ENCODE measurements around the gene VCX3B.
"Not testable (repeated sequence)": the region's sequence is repeated elsewhere in the genome, so short reads cannot be mapped to it uniquely, and the experiment has no call there.

The VCX3B gene

DNA sequence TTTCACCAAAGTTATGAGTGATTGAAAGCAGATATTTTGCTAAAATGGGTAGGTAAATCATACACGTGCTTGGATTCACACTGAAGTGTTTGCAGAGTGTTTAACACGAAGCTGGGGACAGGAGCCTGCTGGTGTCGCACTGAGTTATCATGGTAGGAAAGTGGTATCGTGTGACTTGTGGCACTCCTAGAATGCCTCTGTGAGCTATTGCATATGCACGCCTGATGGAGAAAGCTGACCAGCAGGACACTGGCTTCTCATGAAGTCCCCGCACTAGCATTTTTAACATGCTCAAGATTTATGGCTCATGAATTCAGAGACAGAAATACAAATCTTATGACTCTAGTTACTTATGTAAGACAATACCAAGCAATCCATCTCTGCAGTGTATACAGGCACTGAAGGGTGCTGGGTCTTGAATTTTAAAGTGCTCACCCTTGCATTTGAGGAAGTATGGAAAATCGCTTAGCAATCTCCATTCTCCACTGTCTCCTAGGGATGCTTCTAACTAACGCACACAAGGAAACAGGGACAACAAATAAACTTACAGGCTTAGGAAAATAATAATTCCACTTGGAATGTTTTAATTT lies 19.8 kb downstream of the VCX3B start:
- H3K18ac ChIP-seq (ENCODE audit: low read length), result no peak overlapping the region
- H2BK5ac ChIP-seq (ENCODE audit: low read length), result no peak overlapping the region

DNA sequence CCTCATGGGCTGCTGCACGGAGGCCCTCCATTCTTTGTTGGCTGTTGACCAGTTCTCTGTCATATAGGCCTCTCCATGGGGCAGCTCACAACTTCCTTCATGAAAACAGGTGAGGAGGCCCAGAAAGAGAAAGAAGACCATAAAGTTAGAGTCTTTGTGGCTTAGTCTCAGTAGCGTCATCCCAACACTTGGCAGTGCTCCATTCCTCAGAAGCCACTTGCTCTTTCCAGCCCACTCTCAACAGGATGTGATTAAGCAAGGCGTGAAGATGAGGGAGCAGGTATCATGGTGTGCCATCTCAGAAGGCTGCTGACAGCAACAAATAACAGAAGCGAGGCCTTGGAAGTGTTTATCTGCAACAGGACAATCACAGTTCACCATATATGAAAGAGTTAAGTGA lies 30.4 kb downstream of the VCX3B start:
- H3K18ac ChIP-seq (ENCODE audit: low read length); H2BK15ac ChIP-seq (ENCODE audit: low read length); H3K9ac ChIP-seq (ENCODE audit: low read depth, low read length, poor library complexity); H3K27ac ChIP-seq (replicated peaks; ENCODE audit: low read length); H3K23ac ChIP-seq (ENCODE audit: low read depth, low read length, poor library complexity); H2AFZ ChIP-seq (ENCODE audit: low read length); H4K8ac ChIP-seq (ENCODE audit: low read depth, low read length); H3K4me2 ChIP-seq (ENCODE audit: insufficient read depth, low read length, poor library complexity, severe bottlenecking); H2BK120ac ChIP-seq (ENCODE audit: low read depth, low read length); H3K14ac ChIP-seq (ENCODE audit: low read length); H3K9me3 ChIP-seq (replicated peaks in 1 of 2; ENCODE audit: control insufficient read depth in 2 of 2, insufficient read depth in 1 of 2, low read depth in 1 of 2, low read length in 2 of 2); H3K79me1 ChIP-seq (ENCODE audit: low read depth, low read length); H2BK12ac ChIP-seq (ENCODE audit: low read length); DNase-seq (ENCODE audit: low spot score); H2AK5ac ChIP-seq (ENCODE audit: low read depth, low read length); H3K36me3 ChIP-seq (replicated peaks in 1 of 2; ENCODE audit: control insufficient read depth in 2 of 2, insufficient read depth in 2 of 2, low read length in 2 of 2); H3K4me3 ChIP-seq (ENCODE audit: low read length in 2 of 2); H3K27me3 ChIP-seq (ENCODE audit: control insufficient read depth in 3 of 3, insufficient read depth in 3 of 3, low read depth in 1 of 3, low read length in 3 of 3); H2BK5ac ChIP-seq (ENCODE audit: low read length); H3K4ac ChIP-seq (ENCODE audit: low read length); H4K91ac ChIP-seq (ENCODE audit: low read depth, low read length, poor library complexity); H3K4me1 ChIP-seq (ENCODE audit: control insufficient read depth in 2 of 2, insufficient read depth in 1 of 2, low read depth in 1 of 2, low read length in 2 of 2): not testable (repeated sequence)
- no CpG with 5 or more reads among the region's 4 CpGs for WGBS, 2 donors (ENCODE audit: extremely low coverage in 2 of 2, insufficient read length in 2 of 2, insufficient replicate concordance in 1 of 2)

More for the DNA sequence above, 19.8 kb downstream of the VCX3B start:
- Histone ChIP-seq H3K79me1 (ENCODE audit: low read depth, low read length) (no peaks in the 10 kb centered on the region), H3K4me2 (ENCODE audit: insufficient read depth, low read length, poor library complexity, severe bottlenecking) (no peak overlapping the region), H2AK5ac (ENCODE audit: low read depth, low read length) (no peak overlapping the region), H3K9ac (ENCODE audit: low read depth, low read length, poor library complexity) (no peak overlapping the region), H3K23ac (ENCODE audit: low read depth, low read length, poor library complexity) (no peak overlapping the region), H3K36me3 (replicated peaks in 1 of 2; ENCODE audit: control insufficient read depth in 2 of 2, insufficient read depth in 2 of 2, low read length in 2 of 2) (no peaks in the 10 kb centered on the region), H2BK15ac (ENCODE audit: low read length) (no peak overlapping the region), H4K8ac (ENCODE audit: low read depth, low read length) (no peak overlapping the region), H2BK120ac (ENCODE audit: low read depth, low read length) (no peak overlapping the region), H3K9me3 (replicated peaks in 1 of 2; ENCODE audit: control insufficient read depth in 2 of 2, insufficient read depth in 1 of 2, low read depth in 1 of 2, low read length in 2 of 2) (no peaks in the 10 kb centered on the region), H2AFZ (ENCODE audit: low read length) (no peak overlapping the region), H3K4me3 (ENCODE audit: low read length in 2 of 2) (no peak overlapping the region), H3K14ac (ENCODE audit: low read length) (no peak overlapping the region), H4K91ac (ENCODE audit: low read depth, low read length, poor library complexity) (no peak overlapping the region), H3K4me1 (ENCODE audit: control insufficient read depth in 2 of 2, insufficient read depth in 1 of 2, low read depth in 1 of 2, low read length in 2 of 2) (no peaks in the 10 kb centered on the region), H3K4ac (ENCODE audit: low read length) (no peak overlapping the region), H3K27ac (replicated peaks; ENCODE audit: low read length) (no peak overlapping the region), H2BK12ac (ENCODE audit: low read length) (no peak overlapping the region), H3K27me3 (ENCODE audit: control insufficient read depth in 3 of 3, insufficient read depth in 3 of 3, low read depth in 1 of 3, low read length in 3 of 3) (no peaks in the 10 kb centered on the region)
- no peak for DNase-seq (ENCODE audit: low spot score)
- WGBS, 2 donors (ENCODE audit: extremely low coverage in 2 of 2, insufficient read length in 2 of 2, insufficient replicate concordance in 1 of 2), result no CpG with 5 or more reads among the region's 8 CpGs

DNA sequence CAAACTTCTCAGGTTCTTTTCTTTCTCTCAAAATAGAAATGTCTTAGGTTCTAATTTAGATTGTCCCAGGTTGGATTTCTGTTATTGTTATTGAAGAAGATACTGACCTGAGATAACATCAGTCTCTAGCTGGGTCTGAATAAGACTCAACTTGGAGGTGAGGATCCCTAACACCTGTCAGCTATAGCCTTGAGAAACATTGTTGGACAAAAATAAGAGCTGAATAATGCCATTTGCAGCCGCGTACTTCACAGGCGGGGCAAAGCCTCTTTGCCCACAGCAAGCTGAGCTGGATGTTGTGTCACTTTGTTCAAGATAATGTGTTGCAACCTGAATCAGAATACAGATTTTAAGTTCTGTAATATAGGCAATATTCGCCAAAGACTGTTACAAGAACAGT lies 35.6 kb downstream of the VCX3B start:
- WGBS, 2 donors (ENCODE audit: extremely low coverage in 2 of 2, insufficient read length in 2 of 2, insufficient replicate concordance in 1 of 2), result no CpG with 5 or more reads among the region's 4 CpGs
- no peak overlapping the region for H2BK15ac ChIP-seq (ENCODE audit: low read length)
- H3K27me3 ChIP-seq (ENCODE audit: control insufficient read depth in 3 of 3, insufficient read depth in 3 of 3, low read depth in 1 of 3, low read length in 3 of 3), result no peaks in the 10 kb centered on the region
- no peak overlapping the region for H3K4me3 ChIP-seq (ENCODE audit: low read length in 2 of 2)
- no peak overlapping the region for H2BK12ac ChIP-seq (ENCODE audit: low read length)
- H3K36me3 ChIP-seq (replicated peaks in 1 of 2; ENCODE audit: control insufficient read depth in 2 of 2, insufficient read depth in 2 of 2, low read length in 2 of 2), result no peaks in the 10 kb centered on the region
- H3K9ac ChIP-seq (ENCODE audit: low read depth, low read length, poor library complexity), result no peak overlapping the region
- no peak overlapping the region for H2BK5ac ChIP-seq (ENCODE audit: low read length)
- no peak overlapping the region for H3K18ac ChIP-seq (ENCODE audit: low read length)
- DNase-seq (ENCODE audit: low spot score), result no peak
- H3K14ac ChIP-seq (ENCODE audit: low read length), result no peak overlapping the region
- no peaks in the 10 kb centered on the region for H3K4me1 ChIP-seq (ENCODE audit: control insufficient read depth in 2 of 2, insufficient read depth in 1 of 2, low read depth in 1 of 2, low read length in 2 of 2)
- H3K4ac ChIP-seq (ENCODE audit: low read length), result no peak overlapping the region
- H3K4me2 ChIP-seq (ENCODE audit: insufficient read depth, low read length, poor library complexity, severe bottlenecking), result no peak overlapping the region
- no peak overlapping the region for H3K23ac ChIP-seq (ENCODE audit: low read depth, low read length, poor library complexity)
- H2AK5ac ChIP-seq (ENCODE audit: low read depth, low read length), result no peak overlapping the region
- H2AFZ ChIP-seq (ENCODE audit: low read length), result no peak overlapping the region
- no peak overlapping the region for H2BK120ac ChIP-seq (ENCODE audit: low read depth, low read length)
- no peaks in the 10 kb centered on the region for H3K9me3 ChIP-seq (replicated peaks in 1 of 2; ENCODE audit: control insufficient read depth in 2 of 2, insufficient read depth in 1 of 2, low read depth in 1 of 2, low read length in 2 of 2)
- no peak overlapping the region for H4K8ac ChIP-seq (ENCODE audit: low read depth, low read length)
- H4K91ac ChIP-seq (ENCODE audit: low read depth, low read length, poor library complexity), result no peak overlapping the region
- H3K27ac ChIP-seq (replicated peaks; ENCODE audit: low read length), result no peak overlapping the region
- no peaks in the 10 kb centered on the region for H3K79me1 ChIP-seq (ENCODE audit: low read depth, low read length)

DNA sequence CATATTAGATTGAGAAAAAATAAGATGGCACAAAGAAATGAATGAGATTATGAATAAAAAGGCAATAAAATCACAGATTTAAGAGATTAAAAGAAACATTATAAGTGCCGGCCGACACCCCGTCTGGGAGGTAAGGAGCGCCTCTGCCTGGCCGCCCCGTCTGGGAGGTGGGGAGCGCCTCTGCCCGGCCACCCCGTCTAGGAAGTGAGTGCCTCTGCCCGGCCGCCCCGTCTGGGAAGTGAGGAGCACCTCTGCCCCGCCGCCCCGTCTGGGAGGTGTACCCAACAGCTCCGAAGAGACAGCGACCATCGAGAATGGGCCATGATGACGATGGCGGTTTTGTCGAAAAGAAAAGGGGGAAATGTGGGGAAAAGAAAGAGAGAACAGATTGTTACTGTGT lies 37.5 kb downstream of the VCX3B start:
- H2AFZ ChIP-seq (ENCODE audit: low read length); H2BK12ac ChIP-seq (ENCODE audit: low read length); H3K18ac ChIP-seq (ENCODE audit: low read length); H3K4me1 ChIP-seq (ENCODE audit: control insufficient read depth in 2 of 2, insufficient read depth in 1 of 2, low read depth in 1 of 2, low read length in 2 of 2); H2BK15ac ChIP-seq (ENCODE audit: low read length); H2AK5ac ChIP-seq (ENCODE audit: low read depth, low read length); H3K9me3 ChIP-seq (replicated peaks in 1 of 2; ENCODE audit: control insufficient read depth in 2 of 2, insufficient read depth in 1 of 2, low read depth in 1 of 2, low read length in 2 of 2); H3K4me2 ChIP-seq (ENCODE audit: insufficient read depth, low read length, poor library complexity, severe bottlenecking); H3K14ac ChIP-seq (ENCODE audit: low read length); DNase-seq (ENCODE audit: low spot score); H2BK120ac ChIP-seq (ENCODE audit: low read depth, low read length); H3K79me1 ChIP-seq (ENCODE audit: low read depth, low read length); H2BK5ac ChIP-seq (ENCODE audit: low read length); H3K36me3 ChIP-seq (replicated peaks in 1 of 2; ENCODE audit: control insufficient read depth in 2 of 2, insufficient read depth in 2 of 2, low read length in 2 of 2); H3K9ac ChIP-seq (ENCODE audit: low read depth, low read length, poor library complexity); H4K8ac ChIP-seq (ENCODE audit: low read depth, low read length); H3K23ac ChIP-seq (ENCODE audit: low read depth, low read length, poor library complexity); H3K4me3 ChIP-seq (ENCODE audit: low read length in 2 of 2); H3K4ac ChIP-seq (ENCODE audit: low read length); H4K91ac ChIP-seq (ENCODE audit: low read depth, low read length, poor library complexity); H3K27me3 ChIP-seq (ENCODE audit: control insufficient read depth in 3 of 3, insufficient read depth in 3 of 3, low read depth in 1 of 3, low read length in 3 of 3); H3K27ac ChIP-seq (replicated peaks; ENCODE audit: low read length): not testable (repeated sequence)
- WGBS, 2 donors (ENCODE audit: extremely low coverage in 2 of 2, insufficient read length in 2 of 2, insufficient replicate concordance in 1 of 2), result no CpG with 5 or more reads among the region's 21 CpGs
